Activated CD4-positive, CD25-positive, alpha-beta regulatory T cell treated with anti-CD3 and anti-CD28 coated beads, Interleukin-2, amount 50 U/mL, for 16 hours (primary cell): ENCODE results near the gene BEND7.
"Not testable (repeated sequence)": the region's sequence is repeated elsewhere in the genome, so short reads cannot be mapped to it uniquely, and the experiment has no call there.

Source experiments
- DNase-seq: peaks from one replicate; pipeline ENCODE4 v3.0.0-alpha.2; 2020; ENCODE audit warnings: low read depth, low spot score

BEND7 gene

GRCh38 chr10:13528875-13529713 lies at the start of gene BEND7:
Gene BEND7, minus strand, starts transcription at chr10:13529014. Its CDS starts 481 bp downstream, at chr10:13528533.
- DNase-seq = no peak

- DNase-seq = no peak
These were observed 45.1 kb upstream of the BEND7 start for GRCh38 chr10:13573960-13574359.

- no peak for DNase-seq
These were observed 42.7 kb upstream of the BEND7 start for GRCh38 chr10:13571541-13571940.

GRCh38 chr10:13567030-13567429 lies 38.2 kb upstream of the BEND7 start:
- DNase-seq = no peak

GRCh38 chr10:13564576-13564975 lies 35.8 kb upstream of the BEND7 start:
- no peak for DNase-seq

GRCh38 chr10:13563481-13564445 lies 34.9 kb upstream of the BEND7 start:
- DNase-seq = no peak

- DNase-seq = no peak
These were observed 31.8 kb upstream of the BEND7 start for GRCh38 chr10:13560597-13560996.

GRCh38 chr10:13559124-13559700 lies 30.4 kb upstream of the BEND7 start:
- no peak for DNase-seq

- DNase-seq = no peak
These were observed 27.2 kb upstream of the BEND7 start for GRCh38 chr10:13555884-13556510.

- no peak for DNase-seq
These were observed 22.0 kb upstream of the BEND7 start for GRCh38 chr10:13550802-13551201.

GRCh38 chr10:13542533-13542932 lies 13.7 kb upstream of the BEND7 start:
- DNase-seq = no peak

GRCh38 chr10:13537985-13538384 lies 9.2 kb upstream of the BEND7 start:
- not testable (repeated sequence) for DNase-seq

- no peak for DNase-seq
These were observed 8.0 kb upstream of the BEND7 start for GRCh38 chr10:13536674-13537366.

GRCh38 chr10:13535346-13535745 lies 6.5 kb upstream of the BEND7 start:
- DNase-seq = no peak

- DNase-seq = no peak
These were observed 830 bp upstream of the BEND7 start for GRCh38 chr10:13529714-13529973.

- DNase-seq = no peak
These were observed 515 bp downstream of the BEND7 start for GRCh38 chr10:13528123-13528874.

GRCh38 chr10:13527864-13528122 lies 1.0 kb downstream of the BEND7 start:
- no peak for DNase-seq

- DNase-seq = no peak
These were observed 1.6 kb downstream of the BEND7 start for GRCh38 chr10:13526948-13527863.

GRCh38 chr10:13525663-13526062 lies 3.2 kb downstream of the BEND7 start:
- DNase-seq = no peak

- no peak for DNase-seq
These were observed 7.8 kb downstream of the BEND7 start for GRCh38 chr10:13521026-13521425.
